NOMO-1 treated with dmso at 0.1 percent for 144 hours (cell line): ENCODE results near the gene FAM89A.
"Not testable (repeated sequence)": the region's sequence is repeated elsewhere in the genome, so short reads cannot be mapped to it uniquely, and the experiment has no call there.

Experiments
- DNase-seq: peaks from one replicate; lab custom pipeline; 2025; ENCODE audit not compliant: unreplicated experiment; lab: John Stamatoyannopoulos, UW

The FAM89A gene

DNA sequence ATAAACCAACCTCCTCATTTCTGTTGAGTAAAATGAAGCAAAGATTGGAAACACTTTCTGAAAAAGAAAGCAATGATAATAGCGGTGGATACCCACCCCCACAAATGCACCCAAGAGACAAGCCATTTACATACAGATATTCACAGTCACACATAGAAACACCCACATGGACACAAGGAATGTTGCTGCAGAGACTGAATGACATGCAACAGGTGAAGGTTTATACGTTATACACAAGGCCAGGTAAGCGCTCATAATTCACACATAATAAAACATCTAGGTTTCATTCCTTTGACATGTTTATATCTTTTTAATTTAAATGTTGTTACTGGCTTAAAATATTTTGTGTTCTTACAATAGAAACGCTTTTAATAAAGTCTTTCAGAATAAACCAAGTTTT, 39.9 kb downstream of the FAM89A start:
- no peak for DNase-seq

DNA sequence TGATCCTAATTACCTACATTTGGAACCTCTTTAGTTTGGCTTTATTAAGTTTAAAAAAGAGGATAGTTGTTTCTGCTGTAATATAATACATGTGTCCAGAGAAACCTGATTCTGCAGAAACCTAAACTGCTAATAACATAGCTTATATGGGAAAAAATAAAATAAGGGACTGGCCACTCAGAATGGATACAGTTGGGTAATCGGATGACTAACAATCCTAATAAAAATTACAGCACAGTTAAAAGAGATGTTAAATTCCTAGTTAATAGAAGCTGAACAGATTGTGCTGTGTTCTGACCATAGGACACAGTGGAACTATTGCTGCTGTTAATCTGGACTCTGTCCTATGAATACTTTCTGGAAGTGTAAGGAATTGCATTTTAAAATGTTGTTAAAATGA, 45.2 kb downstream of the FAM89A start:
- DNase-seq = no peak

DNA sequence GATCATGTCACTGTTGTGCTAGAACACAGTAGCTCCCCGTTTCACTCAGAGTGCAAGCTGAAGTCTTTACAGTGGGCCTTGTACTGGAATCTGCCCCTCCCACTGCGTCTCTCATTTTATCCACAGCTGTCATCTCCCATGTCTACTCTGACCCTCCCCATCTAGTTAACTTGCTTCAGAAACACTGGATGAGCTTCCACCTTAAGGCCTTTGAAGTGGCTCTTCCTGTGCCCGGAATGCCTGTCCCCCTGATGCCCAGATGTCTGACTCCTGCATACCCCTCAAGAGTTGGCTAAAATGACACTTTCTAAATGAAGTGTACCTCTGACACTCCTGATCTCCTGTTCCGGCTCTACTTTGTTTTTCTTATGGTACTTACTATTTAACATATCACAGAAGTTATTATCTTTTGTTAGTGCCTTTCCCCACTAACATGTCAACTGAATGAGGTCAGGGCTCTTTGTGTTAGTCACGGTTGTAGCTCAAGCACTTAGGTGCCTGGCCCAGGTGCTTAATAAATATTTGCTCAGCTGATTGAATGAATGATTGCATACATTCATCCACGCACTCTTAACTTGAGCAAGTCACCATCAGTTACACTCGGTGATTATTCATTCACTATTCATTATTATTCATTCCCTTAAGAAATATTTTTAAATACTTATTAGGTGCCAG, 47.8 kb downstream of the FAM89A start:
- DNase-seq = no peak

DNA sequence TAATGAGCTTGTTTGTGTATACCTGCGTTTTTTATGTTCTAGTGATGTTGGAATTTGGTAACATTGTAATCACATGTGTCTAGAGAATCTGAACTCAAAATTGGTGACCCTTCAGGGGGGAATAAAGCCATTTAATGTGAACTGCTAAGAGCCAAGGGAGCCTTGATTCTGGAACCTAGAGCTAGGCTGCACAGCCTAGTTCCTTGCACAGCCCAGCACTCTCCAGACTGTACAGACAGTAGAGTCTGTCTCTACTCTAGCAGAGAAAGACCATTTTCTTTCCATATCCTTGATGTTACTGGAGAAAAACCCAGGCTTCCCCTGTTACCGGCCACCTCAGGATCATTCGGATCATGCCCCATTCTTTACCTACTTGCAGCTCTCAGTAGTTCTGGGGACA, 52.6 kb downstream of the FAM89A start:
- DNase-seq = no peak

DNA sequence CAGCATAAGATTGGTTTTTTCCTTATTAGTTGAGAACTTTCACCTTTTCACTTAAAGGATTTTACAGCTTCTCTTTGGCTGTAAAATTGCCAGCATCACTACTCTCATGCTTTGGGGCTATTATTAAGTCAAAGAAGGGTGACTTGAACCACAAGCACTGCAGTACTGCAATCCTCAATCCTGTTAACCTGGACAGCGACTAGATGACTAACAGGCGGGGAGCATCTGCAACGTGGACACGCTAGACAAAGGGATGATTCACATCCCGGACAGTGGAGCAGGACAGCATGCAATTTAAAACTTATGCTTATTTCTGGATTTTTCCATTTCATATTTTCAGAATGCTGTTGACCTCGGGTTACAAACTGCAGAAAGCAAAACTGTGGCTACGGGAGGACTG, 53.1 kb downstream of the FAM89A start:
- DNase-seq = no peak

DNA sequence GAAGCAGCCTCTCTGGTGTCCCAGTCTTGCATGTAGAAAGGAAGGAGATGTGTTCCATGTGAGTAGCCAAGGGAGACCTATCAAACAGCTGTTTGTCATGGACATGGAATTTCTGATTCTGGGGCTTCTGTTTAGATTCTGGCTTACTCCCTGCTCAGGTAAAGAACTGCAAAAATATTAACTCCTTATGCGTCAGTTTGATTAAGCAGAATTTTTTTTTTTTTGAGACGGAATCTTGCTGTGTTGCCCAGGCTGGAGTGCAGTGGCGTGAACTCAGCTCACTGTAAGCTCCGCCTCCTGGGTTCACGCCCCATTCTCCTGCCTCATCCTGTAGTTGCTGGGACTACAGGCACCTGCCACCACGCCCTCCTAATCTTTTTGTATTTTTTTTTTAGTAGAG, 54.3 kb downstream of the FAM89A start:
- DNase-seq = no peak

DNA sequence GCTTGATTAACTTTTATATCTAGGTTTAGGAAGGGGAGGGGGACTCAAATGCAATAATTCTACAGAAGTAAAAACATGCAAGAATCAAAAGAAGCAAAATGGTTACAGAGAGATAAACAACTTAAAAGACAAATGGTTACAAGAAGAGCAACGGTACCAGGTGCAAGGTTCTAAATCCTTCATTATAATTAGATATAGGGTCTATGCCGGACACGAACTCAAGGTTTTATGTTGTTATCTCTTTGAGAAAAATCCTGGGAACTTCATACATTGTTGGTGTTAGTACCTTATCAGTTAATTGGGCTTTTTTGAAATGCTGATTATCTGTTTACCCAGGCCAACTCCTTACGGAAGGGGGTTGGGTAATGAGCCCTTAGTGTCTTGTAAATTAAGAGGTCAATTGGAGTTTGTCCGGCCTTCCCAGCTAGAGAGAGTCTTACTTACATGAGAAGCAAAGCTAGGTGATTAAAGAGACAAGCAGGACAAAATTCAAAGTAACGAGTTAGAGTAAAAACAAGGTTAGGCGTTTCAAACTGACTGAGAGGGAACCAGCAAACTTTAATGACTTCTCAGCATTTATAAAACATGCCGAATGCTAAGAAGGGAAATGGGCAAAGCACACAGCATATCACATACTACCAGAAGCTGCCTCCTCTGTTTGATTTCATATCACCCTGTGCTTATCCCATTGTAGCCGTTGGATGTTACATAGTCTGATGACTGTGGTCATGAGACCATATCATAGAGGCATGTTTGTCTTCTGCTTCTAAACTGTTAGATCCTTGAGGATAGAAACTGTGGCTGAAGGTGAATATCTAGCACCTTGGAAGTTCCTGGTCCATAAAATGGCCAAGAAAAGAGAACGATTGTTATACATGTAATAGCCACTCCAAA, 55.2 kb downstream of the FAM89A start:
- DNase-seq = not testable (repeated sequence)

DNA sequence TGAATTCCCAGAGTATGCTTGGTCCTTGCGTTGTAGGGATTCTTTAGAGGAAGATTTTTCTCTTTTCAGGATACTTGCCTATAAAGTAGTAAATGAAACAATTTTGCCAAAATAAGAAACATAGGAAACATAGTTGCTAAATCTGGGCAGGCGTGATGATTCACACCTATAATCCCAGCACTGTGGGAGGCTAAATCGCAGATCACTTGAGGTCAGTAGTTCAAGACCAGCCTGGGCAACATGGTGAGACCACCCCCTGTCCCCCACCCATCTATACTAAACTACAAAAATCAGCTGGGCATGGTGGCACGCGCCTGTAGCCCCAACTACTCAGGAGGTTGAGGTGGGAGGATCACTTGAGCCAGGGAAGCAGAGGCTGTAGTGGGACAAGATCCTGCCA, 56.2 kb downstream of the FAM89A start:
- DNase-seq = no peak

DNA sequence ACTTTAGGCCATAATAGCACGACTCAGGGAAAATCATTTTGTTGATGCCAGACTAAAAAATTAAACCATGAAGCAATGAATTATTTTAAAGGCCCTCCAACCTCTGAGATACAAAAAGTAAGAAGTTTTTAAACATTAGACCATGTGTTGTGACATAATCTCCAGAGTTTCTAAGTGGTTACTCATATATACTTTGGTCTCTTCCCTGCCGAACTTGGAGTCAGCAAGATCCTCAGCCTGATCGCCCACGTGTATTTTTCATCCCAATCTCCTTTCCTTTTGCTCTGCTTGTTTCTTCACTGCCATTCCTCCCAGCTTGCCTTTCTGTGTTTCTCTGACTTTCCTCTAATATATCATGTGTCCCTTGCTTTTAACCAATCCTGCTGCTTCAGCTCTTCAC, 57.4 kb downstream of the FAM89A start:
- no peak for DNase-seq

DNA sequence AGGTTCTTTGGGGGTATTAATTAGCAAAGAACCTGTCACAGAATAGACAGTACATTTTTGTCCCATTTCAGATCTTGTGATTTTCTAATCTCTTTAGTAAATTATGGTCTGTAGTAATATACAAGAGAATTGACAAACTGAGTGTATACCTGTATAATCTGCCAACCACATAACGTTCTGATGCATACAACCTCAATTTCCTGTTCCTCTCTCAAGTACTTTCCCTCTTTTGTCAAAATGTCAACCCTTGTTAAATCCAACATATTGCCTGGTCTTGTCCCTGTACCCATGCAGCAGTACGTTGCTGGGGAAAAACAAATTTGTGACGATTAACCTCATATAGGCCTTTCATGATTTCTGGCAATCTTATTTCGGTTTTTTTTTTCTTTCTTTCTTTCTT, 60.1 kb downstream of the FAM89A start:
- no peak for DNase-seq

DNA sequence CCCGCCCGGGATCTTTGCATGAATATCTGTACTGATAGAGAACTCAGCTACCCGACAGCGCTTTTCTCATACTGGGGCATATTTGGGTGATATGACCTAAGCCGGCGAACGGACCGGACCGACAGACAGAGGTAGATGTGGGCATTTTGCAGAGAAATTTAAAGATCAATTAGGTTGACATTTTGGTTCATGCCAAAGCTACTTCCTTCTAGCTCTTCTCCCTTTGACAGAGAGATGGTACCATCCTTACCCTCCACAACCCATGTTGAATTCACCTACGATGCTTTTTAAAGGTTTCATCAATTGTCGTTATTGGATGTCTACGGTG, 60.7 kb downstream of the FAM89A start:
- DNase-seq = no peak

DNA sequence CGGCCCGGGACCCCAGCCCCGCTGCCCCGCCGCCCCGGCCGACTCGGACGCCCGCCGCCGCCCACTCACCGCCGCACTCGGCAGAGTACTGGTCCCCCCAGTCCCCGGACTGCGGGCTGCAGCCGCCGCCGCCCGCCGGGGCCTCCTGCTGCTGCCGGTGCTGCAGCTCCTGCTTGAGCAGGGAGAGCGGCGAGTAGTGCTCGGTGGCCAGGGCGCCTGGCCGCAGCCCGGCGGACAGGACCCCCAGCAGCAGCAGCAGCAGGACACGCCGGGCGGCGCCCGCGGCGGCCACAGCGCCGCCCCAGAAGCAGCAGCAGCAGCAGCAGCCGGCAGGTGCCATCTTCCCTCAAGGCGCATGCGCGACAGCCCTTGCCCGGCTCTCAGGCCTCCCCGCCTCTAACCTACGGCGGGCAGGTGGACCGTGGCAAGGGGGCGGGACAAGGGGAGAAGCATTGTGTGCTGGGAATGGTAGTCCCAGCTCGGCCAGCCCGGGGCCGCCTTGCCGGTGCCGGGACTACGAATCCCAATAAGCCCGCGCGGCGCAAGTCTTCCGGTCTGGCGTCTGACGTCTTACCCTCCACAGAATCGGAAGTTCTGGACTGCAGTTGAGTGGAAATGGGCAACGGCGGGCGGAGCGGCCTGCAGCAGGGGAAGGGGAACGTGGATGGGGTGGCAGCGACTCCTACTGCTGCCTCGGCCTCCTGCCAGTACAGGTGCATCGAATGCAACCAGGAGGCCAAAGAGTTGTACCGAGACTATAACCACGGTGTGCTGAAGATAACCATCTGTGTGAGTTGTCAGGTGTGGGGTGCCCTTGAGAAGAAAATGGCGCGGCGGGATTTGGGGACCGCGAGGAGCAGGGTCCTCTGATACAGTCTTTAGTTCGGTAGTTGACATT, 61.3 kb downstream of the FAM89A start, which contains the start of the genes ARV1 and TTC13:
Gene ARV1 (plus strand): TSS at position 604 of the 898 bp plus-strand sequence. CDS start 12 bp downstream, at position 616.
Gene TTC13 (minus strand): TSS at position 371 of the 898 bp plus-strand sequence. CDS start 31 bp downstream, at position 340.
- DNase-seq = peak; percentile 99

DNA sequence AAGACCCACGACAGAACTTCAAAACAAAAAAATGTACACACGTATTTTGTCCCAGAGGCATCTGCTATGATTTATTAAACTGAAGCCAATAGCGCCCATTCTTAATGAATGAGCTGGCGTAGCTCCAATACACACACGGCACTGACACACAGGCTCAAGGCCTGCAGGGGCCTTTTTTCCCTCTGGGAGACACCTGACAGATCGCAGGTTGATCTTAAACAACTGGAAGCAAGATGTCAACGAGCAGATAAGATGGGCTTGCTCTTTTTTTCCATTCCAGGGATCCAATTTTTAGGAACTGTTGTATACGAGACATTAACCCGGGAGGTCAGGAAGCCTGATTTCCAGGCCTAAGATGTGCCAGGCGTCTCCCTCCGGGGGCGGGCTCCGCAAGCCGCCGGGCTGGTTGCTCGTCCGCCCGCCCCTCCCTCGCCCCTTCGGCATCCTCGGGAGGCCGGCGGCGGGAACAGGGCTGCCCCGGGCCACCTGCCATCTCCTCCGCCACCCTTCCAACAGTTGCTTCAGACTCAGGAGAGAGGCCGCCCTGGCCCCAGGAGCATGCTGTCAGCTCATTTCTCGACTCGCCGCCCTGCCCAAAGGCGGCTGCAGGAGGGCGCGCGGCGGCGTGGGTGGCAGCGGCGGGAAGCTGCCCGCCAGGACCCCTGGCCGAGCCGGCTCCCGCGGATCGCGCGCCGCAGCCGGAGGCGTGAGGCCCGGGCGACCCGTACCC, 62.1 kb downstream of the FAM89A start:
- DNase-seq = no peak

DNA sequence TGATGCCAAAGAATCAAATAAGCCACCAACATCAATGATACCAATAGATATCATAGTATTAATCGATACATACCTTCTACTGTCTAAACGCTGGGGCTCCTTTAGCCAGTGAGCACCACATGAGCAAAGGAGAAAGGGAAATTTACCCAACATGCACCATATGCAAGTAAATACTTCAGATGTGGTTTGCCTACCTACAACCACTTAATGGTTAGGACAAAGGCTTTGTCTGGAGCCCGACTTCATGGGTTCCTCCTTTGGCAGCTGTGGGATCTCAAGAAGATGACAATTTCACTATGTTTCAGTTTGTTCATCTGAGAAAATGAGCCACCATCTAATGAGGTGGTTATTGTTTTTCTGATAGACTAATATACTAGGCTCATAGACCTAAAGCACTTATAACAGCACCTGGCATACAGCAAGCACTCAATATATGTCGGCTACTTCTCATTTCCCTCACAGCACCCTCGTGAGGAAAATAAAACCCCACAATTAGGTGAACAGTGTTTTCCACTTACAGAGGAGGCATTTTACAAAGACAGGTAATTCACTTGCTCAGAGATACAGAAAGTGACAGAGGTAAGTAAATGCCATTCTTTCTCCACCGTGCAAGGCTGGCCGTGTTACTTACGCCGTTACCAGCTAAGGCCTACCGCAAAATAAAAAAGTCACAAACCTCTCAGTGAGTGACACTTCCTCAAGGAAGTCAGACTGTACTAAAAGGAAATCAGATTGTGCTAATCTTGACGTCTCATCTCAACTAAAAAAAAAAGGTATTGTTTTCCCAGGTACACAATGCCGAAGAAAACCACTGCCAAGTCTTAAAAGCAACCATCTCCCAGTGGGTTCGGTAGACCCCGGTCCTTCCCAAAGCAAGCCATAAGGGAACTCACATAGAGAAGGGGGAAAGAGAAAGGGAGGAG, 63.0 kb downstream of the FAM89A start:
- no peak for DNase-seq

DNA sequence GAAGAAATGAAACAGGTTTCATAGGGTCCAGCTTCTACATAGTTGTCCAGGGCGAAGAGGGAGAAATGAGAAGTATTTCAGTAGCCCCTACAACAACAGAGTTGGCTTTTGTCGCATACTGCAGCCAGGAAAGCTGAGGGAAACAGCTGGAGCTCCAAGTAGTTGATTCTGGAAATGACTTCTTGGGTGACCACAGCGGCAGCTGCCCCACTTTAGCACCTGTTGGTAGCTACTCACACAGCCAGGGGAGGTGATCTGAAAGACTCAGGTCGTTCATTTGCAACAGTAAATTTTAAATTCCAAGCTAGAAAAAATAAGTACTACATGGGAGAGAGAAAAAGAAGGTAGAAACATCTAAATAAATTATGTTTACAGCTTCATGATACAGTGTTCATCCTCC, 63.7 kb downstream of the FAM89A start:
- no peak for DNase-seq

DNA sequence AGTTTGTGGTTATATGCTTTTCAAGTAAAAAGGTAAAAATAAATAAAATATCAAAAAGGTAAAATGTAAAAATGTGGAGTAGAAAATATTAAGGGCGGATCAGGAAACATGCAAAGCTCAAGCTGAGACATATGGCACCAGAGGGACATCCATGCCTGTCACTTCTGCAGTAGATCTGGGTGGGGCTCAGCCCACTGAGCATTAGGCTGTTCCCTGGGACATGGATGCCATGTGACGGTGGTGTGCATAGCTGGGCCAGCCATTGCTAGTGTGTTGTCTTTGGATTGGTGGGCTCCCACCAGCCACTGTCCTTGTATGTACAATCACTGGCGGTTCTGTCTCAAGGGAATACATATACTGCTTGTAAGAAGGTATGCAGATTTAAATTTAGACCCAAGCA, 64.4 kb downstream of the FAM89A start:
- DNase-seq = no peak

DNA sequence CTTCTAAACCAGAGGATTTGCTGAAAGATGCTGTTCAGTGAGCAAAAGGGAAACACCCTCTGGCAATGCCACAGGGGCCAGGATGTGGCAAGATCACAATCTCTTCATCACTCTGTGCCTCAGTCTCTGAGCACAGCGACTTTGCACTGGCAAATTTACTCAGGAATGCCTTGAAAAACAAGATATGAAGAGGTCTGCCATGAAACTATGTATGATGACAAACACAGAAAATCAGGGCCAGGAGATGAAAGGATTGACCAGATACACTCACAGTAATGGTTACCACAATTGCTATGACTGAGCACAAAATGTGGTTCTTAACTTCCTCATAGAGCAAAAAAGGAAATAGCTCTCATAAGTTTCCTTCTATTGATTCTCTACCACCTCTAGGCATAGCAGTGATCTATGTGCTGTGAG, 67.2 kb downstream of the FAM89A start:
- peak; percentile 58 for DNase-seq

DNA sequence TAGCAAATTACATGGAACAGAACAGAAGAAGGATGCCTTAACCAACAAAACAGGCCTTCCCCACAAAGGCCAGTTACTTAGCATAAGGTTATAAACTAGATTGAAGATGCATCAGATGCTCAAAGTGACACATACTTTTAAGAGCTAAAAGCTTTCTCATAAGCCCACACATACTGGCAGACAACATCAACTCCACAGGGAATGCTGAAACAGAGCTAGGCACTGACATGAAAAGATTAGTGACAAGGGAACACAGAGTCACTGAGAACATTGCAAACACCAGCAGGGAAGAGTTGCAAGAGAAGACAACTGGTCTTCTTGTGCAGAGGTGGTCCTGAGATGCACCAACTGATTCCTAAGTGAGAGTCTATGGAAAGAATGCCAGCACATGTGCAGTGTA, 68.3 kb downstream of the FAM89A start:
- DNase-seq = no peak

DNA sequence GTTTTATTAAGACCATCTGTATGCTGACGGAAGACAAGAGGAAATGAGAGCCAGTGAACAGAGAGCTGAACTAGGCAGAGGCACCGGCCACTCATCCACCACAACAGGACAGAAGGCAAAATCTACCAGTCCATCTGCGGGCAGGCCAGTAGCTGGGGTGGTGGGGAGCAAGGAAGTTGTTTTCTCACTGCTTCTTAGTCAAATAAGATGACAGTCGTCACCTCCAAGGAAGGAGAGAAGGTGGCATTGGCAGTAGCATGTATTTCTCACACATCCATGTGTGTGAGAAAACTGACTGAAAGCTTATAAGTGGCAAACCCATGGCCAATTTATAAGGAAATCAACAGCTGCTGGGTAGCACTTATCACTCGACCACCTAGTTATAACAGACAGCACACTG, 69.6 kb downstream of the FAM89A start:
- no peak for DNase-seq
